MM.1S (cell line): ENCODE data around the gene PPM1E.

Experiments
- EZH2phosphoT487 ChIP-seq: fragments of 300-600 bp; sonication (generic); IDR thresholded peaks from 2 replicates; pipeline ENCODE4 v1.6.1; 2018; ENCODE audit warnings: antibody characterized with exemption, low read length
- TF ChIP-seq, protein P1 (sequence below): fragments of 300-600 bp; sonication (generic); IDR thresholded peaks from 2 replicates; pipeline ENCODE4 v1.5.1; 2016; ENCODE audit warnings: antibody characterized with exemption, low read length, mixed read lengths

DNA sequence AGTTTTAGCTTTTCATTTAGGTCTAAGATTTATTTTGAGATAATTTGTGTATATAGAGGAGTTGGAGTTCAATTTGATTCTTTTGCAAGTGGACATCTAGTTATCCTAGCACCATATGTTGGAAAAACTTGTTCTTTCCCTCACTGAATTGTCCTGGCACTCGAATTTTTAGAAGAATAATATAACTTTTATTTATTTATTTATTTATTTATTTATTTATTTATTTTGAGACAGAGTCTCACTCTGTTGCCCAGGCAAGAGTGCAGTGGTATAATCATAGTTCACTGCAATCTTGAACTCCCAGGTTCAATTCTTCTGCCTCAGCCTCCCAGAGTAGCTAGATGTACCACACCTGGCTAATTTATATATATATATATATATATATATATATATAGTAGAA lies 29.4 kb downstream of the PPM1E start:
- TF ChIP-seq, protein P1, sequence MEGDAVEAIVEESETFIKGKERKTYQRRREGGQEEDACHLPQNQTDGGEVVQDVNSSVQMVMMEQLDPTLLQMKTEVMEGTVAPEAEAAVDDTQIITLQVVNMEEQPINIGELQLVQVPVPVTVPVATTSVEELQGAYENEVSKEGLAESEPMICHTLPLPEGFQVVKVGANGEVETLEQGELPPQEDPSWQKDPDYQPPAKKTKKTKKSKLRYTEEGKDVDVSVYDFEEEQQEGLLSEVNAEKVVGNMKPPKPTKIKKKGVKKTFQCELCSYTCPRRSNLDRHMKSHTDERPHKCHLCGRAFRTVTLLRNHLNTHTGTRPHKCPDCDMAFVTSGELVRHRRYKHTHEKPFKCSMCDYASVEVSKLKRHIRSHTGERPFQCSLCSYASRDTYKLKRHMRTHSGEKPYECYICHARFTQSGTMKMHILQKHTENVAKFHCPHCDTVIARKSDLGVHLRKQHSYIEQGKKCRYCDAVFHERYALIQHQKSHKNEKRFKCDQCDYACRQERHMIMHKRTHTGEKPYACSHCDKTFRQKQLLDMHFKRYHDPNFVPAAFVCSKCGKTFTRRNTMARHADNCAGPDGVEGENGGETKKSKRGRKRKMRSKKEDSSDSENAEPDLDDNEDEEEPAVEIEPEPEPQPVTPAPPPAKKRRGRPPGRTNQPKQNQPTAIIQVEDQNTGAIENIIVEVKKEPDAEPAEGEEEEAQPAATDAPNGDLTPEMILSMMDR, result no peak
- no peak for TF ChIP-seq EZH2phosphoT487
